OCI-LY1 (cell line): ENCODE data around the gene GSPT1.
"Not testable (repeated sequence)": the region's sequence is repeated elsewhere in the genome, so short reads cannot be mapped to it uniquely, and the experiment has no call there.

ENCODE experiments used
- H2AFZ ChIP-seq: fragments of 200-600 bp; sonication (generic), shearing (Covaris generic); 2 replicates; pipeline ENCODE4 v1.6.0; 2014; ENCODE audit warnings: antibody characterized with exemption, mild to moderate bottlenecking, low read length
- H3F3A ChIP-seq: fragments of 200-600 bp; sonication (generic), shearing (Covaris generic); 2 replicates; pipeline ENCODE4 v1.6.0; 2014; ENCODE audit warnings: mild to moderate bottlenecking, antibody characterized with exemption, low read length, moderate library complexity; ENCODE audit not compliant: insufficient read depth
- H3K27ac ChIP-seq: fragments of 200-600 bp; sonication (generic); 2 replicates; pipeline ENCODE4 v1.5.1; 2014; ENCODE audit warnings: low read length, mixed run types, mild to moderate bottlenecking, low read depth; ENCODE audit not compliant: poor library complexity, severe bottlenecking
- H3K27me3 ChIP-seq: fragments of 200-600 bp; sonication (generic); 2 replicates; pipeline ENCODE4 v1.6.0; 2014; ENCODE audit warnings: antibody characterized with exemption, mild to moderate bottlenecking, low read length, moderate library complexity; ENCODE audit not compliant: insufficient read depth
- H3K36me3 ChIP-seq: fragments of 200-600 bp; sonication (generic); 2 replicates; pipeline ENCODE4 v1.6.1; 2014; ENCODE audit warnings: mild to moderate bottlenecking, antibody characterized with exemption, low read length, moderate library complexity, mixed read lengths; ENCODE audit not compliant: insufficient read depth
- H3K4me1 ChIP-seq: fragments of 200-600 bp; sonication (generic); 2 replicates; pipeline ENCODE4 v1.5.1; 2014; ENCODE audit warnings: mild to moderate bottlenecking, low read length, moderate library complexity; ENCODE audit not compliant: insufficient read depth, severe bottlenecking
- H3K4me2 ChIP-seq: fragments of 200-600 bp; sonication (generic), shearing (Covaris generic); 2 replicates; pipeline ENCODE4 v1.6.1; 2014; ENCODE audit warnings: low read length
- H3K4me3 ChIP-seq: fragments of 200-600 bp; sonication (generic); 2 replicates; pipeline ENCODE4 v1.5.1; 2014; ENCODE audit warnings: low read length, low read depth, mild to moderate bottlenecking, mixed read lengths; ENCODE audit not compliant: poor library complexity, severe bottlenecking
- H3K79me2 ChIP-seq: fragments of 200-600 bp; shearing (Covaris generic); 2 replicates; pipeline ENCODE4 v1.6.1; 2016; ENCODE audit warnings: mixed run types, low read length, mixed read lengths; ENCODE audit not compliant: insufficient read depth
- H3K9ac ChIP-seq: fragments of 200-600 bp; sonication (generic), shearing (Covaris generic); 2 replicates; pipeline ENCODE4 v1.6.1; 2014; ENCODE audit warnings: mild to moderate bottlenecking, low read length, mixed read lengths
- H3K9me2 ChIP-seq: fragments of 200-600 bp; sonication (generic), shearing (Covaris generic); 2 replicates; pipeline ENCODE4 v1.6.1; 2014; ENCODE audit warnings: low read depth, mild to moderate bottlenecking, low read length, mixed read lengths
- H3K9me3 ChIP-seq: fragments of 200-600 bp; shearing (Covaris generic); 2 replicates; pipeline ENCODE4 v1.6.1; 2014; ENCODE audit warnings: low read length, mixed read lengths
- H4K20me1 ChIP-seq: fragments of 200-600 bp; sonication (generic), shearing (Covaris generic); 2 replicates; pipeline ENCODE4 v1.6.0; 2016; ENCODE audit warnings: mild to moderate bottlenecking, low read length; ENCODE audit not compliant: insufficient read depth
- EZH2 ChIP-seq: fragments of 200-600 bp; sonication (generic), shearing (Covaris generic); IDR thresholded peaks from 2 replicates; pipeline ENCODE4 v1.8.0; 2017; ENCODE audit warnings: borderline replicate concordance, mixed run types, mild to moderate bottlenecking, antibody characterized with exemption, low read length, moderate library complexity, mixed read lengths
- TF ChIP-seq, protein P1 (sequence below): fragments of 200-600 bp; sonication (generic), shearing (Covaris generic); IDR thresholded peaks from 2 replicates; pipeline ENCODE4 v1.5.1; 2017; ENCODE audit warnings: mild to moderate bottlenecking, antibody characterized with exemption, low read length, moderate library complexity, mixed read lengths

Gene GSPT1

DNA sequence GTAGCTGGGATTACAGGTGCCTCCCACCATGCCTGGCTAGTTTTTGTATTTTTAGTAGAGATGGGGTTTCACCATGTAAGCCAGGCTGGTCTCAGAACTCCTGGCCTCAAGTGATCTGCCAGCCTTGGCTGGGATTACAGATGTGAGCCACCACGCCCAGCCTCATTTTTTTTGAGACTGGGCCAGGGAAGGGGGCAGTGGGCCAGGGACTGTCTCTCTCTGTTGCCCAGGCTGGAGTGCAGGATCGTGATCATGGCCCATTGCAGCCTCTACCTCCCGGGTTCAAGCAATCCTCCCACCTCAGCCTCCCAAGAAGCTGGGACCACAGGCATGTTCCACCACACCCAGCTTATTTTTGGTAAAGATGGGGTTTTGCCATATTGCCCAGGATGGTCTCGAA, 80.4 kb downstream of the GSPT1 start:
- H3K79me2 ChIP-seq: no peaks in the 10 kb centered on the region
- H3K9me3 ChIP-seq: no peaks in the 10 kb centered on the region
- peaks cover 50% of the 10 kb centered on the region for H3K36me3 ChIP-seq
- H4K20me1 ChIP-seq: no peaks in the 10 kb centered on the region
- H3F3A ChIP-seq: peaks cover 7% of the 10 kb centered on the region; the same call in 1 of the 2 replicates
- H3K4me1 ChIP-seq: no peaks in the 10 kb centered on the region
- H3K9ac ChIP-seq: no peak overlapping the region
- H3K4me2 ChIP-seq: no peak overlapping the region
- H3K4me3 ChIP-seq: no peak overlapping the region
- H2AFZ ChIP-seq: no peak overlapping the region
- TF ChIP-seq, protein P1, sequence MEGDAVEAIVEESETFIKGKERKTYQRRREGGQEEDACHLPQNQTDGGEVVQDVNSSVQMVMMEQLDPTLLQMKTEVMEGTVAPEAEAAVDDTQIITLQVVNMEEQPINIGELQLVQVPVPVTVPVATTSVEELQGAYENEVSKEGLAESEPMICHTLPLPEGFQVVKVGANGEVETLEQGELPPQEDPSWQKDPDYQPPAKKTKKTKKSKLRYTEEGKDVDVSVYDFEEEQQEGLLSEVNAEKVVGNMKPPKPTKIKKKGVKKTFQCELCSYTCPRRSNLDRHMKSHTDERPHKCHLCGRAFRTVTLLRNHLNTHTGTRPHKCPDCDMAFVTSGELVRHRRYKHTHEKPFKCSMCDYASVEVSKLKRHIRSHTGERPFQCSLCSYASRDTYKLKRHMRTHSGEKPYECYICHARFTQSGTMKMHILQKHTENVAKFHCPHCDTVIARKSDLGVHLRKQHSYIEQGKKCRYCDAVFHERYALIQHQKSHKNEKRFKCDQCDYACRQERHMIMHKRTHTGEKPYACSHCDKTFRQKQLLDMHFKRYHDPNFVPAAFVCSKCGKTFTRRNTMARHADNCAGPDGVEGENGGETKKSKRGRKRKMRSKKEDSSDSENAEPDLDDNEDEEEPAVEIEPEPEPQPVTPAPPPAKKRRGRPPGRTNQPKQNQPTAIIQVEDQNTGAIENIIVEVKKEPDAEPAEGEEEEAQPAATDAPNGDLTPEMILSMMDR: no peak
- TF ChIP-seq EZH2: no peak
- H3K27me3 ChIP-seq: no peaks in the 10 kb centered on the region
- H3K9me2 ChIP-seq: no peaks in the 10 kb centered on the region
- H3K27ac ChIP-seq: no peak overlapping the region

DNA sequence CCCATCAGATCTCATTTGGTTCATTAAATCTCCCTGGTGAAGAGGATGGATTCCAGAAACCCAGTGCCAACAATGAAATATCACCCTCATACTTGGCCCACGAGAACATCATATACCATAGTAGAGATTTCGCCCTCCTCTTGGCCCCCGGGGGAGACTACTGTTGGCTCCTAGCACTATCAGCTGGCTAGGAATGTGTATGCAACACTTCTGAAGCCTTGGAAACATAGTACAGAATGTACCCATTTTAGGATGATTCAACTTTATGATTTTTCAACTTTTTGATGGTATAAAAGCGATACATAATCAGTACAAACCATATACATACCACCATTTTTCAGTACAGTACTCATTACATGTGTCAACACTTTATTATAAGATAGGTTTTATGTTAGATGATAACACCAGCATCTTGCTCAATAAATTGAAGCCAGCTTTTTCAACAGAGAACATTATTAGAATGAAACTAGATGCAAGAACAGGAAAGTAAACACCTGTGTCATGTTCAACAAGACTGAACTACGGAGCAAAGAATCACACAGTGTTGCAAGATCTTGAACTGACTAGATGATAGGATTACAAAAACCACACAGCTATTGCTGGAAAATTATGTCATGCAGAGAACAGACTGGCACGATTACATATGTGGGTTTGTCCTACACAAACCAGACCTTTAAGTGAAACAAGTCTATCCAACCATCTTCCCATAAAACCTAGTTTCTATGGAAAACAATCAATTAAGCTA, 81.6 kb downstream of the GSPT1 start:
- no peak overlapping the region for H3K9ac ChIP-seq
- peaks cover 38% of the 10 kb centered on the region for H3K36me3 ChIP-seq
- no peak overlapping the region for H3K27ac ChIP-seq
- no peak overlapping the region for H2AFZ ChIP-seq
- H3F3A ChIP-seq: peaks cover 7% of the 10 kb centered on the region; the same call in 1 of the 2 replicates
- H3K4me2 ChIP-seq: no peak overlapping the region
- no peaks in the 10 kb centered on the region for H4K20me1 ChIP-seq
- H3K27me3 ChIP-seq: no peaks in the 10 kb centered on the region
- no peak for TF ChIP-seq EZH2
- TF ChIP-seq, protein P1: no peak
- H3K9me2 ChIP-seq: no peaks in the 10 kb centered on the region
- H3K4me3 ChIP-seq: no peak overlapping the region
- no peaks in the 10 kb centered on the region for H3K79me2 ChIP-seq
- no peaks in the 10 kb centered on the region for H3K4me1 ChIP-seq
- H3K9me3 ChIP-seq: no peaks in the 10 kb centered on the region

DNA sequence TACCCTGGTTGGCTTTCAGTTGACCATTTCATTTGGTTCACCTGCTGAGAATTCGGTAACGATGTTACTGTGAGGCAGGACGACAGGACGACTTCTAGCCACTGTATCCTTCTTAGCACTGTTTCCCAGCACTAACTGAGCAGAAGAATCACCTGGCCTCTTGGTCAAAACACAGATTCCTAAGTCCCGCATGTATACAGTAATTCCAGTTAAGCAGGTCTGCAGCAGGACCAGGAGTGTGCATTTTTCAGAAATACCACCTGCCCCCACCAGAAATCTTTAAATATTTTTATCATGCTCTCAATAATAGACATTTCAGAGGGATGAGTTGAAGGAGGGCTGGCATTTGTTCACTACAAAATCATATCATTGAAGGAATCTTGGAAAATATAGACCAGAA, 87.1 kb downstream of the GSPT1 start:
- Histone ChIP-seq H3F3A (no peaks in the 10 kb centered on the region), H3K36me3 (no peaks in the 10 kb centered on the region), H3K4me1 (no peaks in the 10 kb centered on the region), H4K20me1 (no peaks in the 10 kb centered on the region), H3K27ac (no peak overlapping the region), H3K9me3 (no peaks in the 10 kb centered on the region), H3K4me2 (no peak overlapping the region), H3K9me2 (no peaks in the 10 kb centered on the region), H3K9ac (no peak overlapping the region), H3K4me3 (no peak overlapping the region), H3K27me3 (no peaks in the 10 kb centered on the region), H3K79me2 (no peaks in the 10 kb centered on the region), H2AFZ (no peak overlapping the region)
- TF ChIP-seq EZH2: no peak
- TF ChIP-seq, protein P1: no peak

DNA sequence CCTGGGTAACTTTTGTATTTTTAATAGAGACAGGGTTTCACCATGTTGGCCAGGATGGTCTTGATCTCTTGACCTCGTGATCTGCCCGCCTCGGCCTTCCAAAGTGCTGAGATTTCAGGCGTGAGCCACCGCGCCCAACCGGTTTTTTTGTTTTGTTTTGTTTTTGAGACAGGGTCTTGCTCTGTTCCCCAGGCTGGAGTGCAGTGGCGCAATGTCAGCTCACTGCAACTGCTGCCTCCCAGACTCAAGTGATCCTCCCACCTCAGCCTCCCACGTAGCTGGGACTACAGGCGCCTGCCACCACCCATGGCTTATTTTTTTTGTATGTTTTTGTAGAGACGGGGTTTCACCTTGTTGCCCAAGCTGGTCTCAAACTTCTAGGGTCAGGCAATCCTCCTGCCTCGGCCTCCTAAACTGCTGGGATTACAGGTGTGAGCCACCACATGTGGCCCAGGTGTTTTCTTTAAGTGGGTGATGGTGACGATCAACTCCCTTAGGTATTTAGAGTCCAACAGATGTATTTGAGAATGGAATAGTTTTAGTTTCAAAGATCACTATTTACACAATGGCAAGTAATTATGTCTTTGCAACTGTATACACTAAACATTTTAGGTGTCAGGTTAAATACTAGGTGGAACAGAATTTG, 90.1 kb downstream of the GSPT1 start:
- not testable (repeated sequence) for H2AFZ ChIP-seq, H3K9me3 ChIP-seq, H3F3A ChIP-seq, H3K27me3 ChIP-seq, H3K79me2 ChIP-seq, H3K36me3 ChIP-seq, H3K9me2 ChIP-seq, H3K4me1 ChIP-seq, H3K4me3 ChIP-seq, H3K27ac ChIP-seq, H3K4me2 ChIP-seq, H4K20me1 ChIP-seq, H3K9ac ChIP-seq
